Gastrocnemius medialis (tissue), 4 donors: ENCODE results near the gene DTNB.

Experiments
- POLR2A ChIP-seq, 2 donors: fragments of 450-650 bp; IDR thresholded peaks; one replicate each; pipeline ENCODE4 v1.6.1; 2017; ENCODE audit warnings: antibody characterized with exemption in 2 of 2, mild to moderate bottlenecking in 2 of 2, moderate library complexity in 2 of 2
- TF ChIP-seq, protein P1 (sequence below), 5 experiments: fragments of 450-650 bp in 3 of 5; fragments of 200-600 bp in 2 of 5; sonication (generic) in 2 of 5; IDR thresholded peaks in 4 of 5; conservative IDR thresholded peaks in 1 of 5; 1 replicate in 4 of 5; 2 replicates in 1 of 5; pipeline ENCODE4 v1.5.1; 2016 to 2019; ENCODE audit warnings: antibody characterized with exemption in 5 of 5, mild to moderate bottlenecking in 3 of 5, moderate library complexity in 3 of 5

- TF ChIP-seq POLR2A (IDR thresholded peaks at IDR 0.05) = no peak
- TF ChIP-seq, protein P1, sequence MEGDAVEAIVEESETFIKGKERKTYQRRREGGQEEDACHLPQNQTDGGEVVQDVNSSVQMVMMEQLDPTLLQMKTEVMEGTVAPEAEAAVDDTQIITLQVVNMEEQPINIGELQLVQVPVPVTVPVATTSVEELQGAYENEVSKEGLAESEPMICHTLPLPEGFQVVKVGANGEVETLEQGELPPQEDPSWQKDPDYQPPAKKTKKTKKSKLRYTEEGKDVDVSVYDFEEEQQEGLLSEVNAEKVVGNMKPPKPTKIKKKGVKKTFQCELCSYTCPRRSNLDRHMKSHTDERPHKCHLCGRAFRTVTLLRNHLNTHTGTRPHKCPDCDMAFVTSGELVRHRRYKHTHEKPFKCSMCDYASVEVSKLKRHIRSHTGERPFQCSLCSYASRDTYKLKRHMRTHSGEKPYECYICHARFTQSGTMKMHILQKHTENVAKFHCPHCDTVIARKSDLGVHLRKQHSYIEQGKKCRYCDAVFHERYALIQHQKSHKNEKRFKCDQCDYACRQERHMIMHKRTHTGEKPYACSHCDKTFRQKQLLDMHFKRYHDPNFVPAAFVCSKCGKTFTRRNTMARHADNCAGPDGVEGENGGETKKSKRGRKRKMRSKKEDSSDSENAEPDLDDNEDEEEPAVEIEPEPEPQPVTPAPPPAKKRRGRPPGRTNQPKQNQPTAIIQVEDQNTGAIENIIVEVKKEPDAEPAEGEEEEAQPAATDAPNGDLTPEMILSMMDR (IDR thresholded peaks at IDR 0.05 in 4 of 5, conservative IDR thresholded peaks at IDR 0.05 in 1 of 5) = no peak
Measured at GRCh38 chr2:25615386-25615785, 58.0 kb downstream of the DTNB start.
